Activated CD8-positive, alpha-beta memory T cell treated with anti-CD3 and anti-CD28 coated beads for 48 hours (primary cell): Measurements from ENCODE around the gene RAB4A.
"Not testable (repeated sequence)": the region's sequence is repeated elsewhere in the genome, so short reads cannot be mapped to it uniquely, and the experiment has no call there.

ENCODE experiments used
- DNase-seq, 3 experiments: peaks; one replicate each; pipeline ENCODE4 v3.0.0-alpha.2; 2020; ENCODE audit warnings: low read depth in 2 of 3, low spot score in 2 of 3

The RAB4A gene

DNA sequence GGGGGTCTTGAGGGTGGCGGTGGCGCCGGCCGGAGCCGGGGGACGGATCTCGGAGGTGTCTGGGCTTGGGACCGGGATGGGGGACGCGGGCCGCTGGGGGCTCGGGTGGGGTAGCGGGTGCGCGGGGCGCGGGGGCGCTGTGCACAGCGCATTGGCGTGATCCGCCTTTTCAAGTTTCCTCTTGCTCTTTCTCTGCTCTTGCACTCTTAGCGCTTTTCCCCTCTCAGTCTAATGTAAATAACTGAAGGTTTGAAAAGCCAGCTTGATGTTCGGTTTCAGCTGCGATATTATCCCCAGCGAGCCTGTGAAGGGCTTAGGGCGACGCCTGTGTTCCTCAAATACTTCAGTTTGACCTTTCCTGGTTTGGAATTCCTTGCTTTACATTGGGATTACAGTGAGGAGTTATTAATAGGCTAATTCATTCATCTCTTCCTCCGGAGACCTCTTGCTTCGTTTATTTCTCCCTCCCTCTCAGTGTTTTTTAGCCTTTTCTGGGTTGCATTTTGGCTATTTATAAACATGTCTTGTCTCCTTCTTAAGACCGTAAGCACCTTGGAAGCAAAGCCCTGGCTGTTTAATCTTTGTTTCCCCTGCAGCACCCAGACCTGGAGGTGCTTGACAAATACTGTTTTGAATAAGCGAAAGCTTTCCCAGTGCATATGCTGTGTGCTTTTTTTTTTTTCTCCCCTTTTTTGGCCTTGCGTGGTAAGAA is 693 bp downstream of the RAB4A start:
- DNase-seq, result no peak

DNA sequence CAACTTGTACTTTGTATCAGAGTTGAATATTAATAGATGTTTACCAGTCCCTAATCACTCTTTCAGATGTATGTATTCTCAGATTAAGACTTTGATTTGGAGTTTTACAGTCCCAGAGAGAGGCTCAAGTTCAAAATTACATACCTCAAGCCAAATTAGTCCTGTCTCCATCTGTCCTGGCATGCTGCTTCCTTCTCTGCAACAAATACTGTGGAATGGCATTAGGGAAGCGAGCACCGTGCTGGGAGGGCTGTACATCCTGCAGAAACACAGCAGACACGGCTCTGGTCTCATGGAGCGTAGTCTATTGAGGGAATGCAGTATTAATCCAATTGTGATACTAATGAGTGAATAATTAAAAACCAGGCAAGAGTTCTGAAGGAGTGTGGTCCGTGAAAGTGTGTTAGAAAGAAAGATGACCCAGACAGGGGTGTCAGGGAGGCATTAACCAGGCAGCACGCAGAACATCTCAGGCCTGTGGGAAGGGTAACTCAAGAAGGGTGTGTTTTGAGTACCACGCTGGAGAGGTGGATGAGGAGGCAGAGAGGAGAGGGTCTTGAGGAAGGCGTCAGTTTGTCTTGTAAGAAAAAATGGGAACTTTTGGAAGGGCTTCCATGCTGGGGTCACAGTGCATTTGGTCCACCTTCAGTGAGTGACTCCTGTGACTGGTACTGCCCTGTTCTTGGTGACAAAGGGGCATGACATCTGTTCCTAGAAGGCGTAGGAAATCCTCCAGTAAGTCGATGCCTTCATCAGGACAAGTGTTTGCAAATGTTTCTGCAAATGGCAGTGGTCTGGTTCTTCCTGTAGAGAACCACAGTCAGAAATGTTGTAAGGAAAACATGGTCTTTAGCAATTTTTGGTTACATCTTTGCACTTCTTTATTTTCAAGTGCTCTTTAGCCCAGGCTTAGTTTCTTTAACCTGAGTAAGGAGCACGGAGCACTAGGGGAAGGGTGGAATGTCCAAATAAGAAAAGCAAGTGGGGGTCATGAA is 1.6 kb downstream of the RAB4A start:
- no peak for DNase-seq

DNA sequence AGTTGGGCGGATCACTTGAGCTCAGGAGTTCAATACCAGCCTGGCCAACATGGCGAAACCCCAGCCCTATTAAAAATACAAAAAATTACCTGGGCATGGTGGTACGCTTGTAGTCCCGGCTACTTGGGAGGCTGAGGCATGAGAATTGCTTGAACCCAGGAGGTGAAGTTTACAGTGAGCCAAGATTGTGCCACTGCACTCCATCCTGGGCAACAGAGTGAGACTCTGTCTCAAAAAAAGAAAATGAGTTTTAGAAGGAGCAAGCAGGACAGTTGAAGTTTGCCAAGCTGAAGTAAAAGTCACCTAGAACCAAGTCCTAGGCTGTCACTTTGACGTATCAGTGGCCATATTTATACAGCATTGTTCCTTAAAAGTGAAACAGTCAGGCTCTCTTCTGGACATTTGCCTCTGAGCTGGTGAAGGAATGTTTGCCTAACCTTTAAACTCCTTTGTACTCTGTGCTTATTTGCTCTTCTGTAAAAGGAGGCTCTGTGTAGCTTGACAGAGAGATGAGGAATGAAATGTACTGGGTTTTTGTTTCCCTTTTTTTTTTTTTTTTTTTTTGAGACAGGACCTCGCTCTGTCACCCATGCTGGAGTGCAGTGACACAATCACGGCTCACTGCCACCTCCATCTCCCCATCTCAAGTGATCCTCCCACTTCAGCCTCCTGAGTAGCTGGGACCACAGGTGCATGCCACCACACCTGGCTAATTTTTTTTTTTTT is 2.8 kb downstream of the RAB4A start:
- no peak for DNase-seq

DNA sequence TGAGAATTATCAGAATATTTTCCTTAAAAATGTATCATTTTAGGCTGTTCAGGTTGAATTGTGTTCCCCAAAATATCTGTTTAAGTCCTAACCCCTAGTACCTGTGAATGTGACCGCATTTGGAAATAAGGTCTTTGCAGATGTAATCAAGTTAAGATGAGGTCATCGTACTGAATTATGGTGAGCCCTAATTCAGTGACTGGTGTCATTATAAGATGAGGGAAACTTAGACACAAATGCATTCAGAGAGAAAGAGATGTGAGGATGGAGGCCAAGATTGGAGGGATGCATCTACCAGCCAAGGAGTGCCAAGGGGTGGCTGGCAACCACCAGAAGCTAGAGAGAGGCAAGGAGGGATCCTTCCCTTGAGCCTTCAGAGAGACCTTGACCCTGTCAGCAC is 4.1 kb downstream of the RAB4A start:
- no peak for DNase-seq

DNA sequence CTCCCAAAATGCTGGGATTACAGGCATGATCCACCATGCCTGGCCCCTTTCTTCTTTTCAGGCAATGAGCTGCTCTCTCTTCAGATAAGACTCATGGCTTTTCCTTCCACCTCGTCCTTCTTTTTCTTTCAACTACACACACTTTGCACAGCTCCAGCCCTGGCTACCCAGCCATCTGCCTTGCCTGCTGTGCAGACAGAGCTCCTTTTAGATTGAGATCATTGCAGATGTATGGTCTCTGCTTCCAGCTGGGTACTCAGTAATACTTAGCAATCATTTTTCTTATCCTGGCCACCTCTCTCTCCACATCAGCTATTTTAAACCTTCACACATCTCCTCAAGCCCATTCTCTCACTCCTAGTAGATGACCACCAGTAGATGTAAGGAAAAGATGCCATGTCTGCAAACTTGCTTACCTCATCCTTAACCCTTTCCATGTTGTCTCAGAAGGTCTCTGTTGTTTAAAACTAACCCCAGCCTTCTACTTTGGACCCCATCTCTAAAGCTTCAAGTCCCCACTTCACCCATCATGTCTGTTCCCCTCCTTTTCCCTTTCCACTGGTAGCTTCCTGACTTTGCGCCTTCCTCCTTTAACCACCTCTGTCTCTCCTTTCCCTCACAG is 7.3 kb downstream of the RAB4A start:
- no peak for DNase-seq

DNA sequence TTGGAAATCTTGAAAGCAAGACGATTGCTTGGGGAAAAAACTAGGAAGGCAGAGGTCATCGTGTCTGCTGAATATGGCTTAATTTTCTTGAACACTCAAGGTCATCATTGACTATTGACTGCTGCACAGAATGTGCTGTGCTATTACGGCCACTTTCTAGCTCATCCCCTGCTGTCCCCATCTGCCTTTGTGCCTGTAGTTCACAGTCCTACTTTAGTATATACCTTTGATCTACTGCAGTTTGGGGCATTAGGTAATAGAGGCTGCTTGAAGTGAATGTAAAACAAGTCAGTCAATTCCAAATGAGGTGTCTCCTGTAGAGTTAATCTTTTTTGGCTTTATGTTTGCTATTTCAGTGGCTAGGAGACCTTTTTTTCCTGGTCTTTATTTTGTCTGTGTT is 8.3 kb downstream of the RAB4A start:
- DNase-seq, result no peak

DNA sequence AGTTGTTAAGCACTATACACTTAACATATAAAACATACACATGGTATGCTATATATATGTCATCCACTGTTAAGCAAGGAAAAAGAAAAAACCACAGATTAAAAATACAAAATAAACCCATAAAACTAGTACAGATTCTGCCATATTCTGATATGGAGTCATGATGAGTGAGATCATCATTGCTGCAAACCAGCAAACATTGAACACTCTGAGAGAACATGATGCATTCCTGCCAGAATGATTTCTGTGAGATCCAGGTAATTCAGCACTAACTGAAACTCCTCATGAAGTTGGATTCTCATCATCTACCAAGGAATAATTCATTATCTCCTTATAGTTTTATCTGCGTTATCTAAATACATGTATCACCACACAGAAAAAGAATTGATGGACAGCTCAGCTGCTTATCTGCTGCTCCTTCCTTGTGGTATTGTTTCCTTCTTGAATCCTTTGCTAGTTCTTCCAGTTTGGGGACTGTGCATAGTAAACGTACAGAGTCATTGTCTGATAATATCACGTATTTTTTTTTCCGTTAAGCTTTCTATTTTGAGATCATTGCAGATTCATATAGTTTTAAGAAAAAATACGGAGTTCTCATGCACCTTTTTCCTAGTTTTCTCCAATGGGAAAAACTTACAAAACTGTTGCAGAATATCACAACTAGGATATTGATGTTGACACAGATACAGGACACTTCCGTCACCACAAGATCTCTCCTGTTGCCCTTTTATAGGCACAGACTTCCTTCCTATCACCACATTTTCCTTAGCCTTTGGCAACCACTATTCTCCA is 9.3 kb downstream of the RAB4A start:
- DNase-seq, result no peak

DNA sequence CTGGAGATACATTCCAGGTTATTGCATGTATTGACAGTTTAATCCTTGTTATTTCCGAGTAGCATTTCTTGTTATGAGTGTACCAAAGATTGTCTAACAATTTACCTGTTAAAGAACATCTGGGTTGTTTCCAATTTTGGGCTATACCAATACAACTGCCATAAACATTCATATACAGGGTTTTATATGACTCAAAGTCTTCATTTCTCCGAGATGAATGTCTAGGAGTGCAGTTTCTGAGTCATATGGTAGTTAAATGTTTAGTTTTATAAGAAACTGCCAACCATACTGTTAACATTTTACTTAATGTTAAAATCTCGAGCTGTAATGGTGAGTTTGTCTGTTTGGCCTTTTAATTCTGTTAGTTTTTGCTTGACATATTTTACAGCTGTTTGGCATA is 10.0 kb downstream of the RAB4A start:
- DNase-seq, result no peak

DNA sequence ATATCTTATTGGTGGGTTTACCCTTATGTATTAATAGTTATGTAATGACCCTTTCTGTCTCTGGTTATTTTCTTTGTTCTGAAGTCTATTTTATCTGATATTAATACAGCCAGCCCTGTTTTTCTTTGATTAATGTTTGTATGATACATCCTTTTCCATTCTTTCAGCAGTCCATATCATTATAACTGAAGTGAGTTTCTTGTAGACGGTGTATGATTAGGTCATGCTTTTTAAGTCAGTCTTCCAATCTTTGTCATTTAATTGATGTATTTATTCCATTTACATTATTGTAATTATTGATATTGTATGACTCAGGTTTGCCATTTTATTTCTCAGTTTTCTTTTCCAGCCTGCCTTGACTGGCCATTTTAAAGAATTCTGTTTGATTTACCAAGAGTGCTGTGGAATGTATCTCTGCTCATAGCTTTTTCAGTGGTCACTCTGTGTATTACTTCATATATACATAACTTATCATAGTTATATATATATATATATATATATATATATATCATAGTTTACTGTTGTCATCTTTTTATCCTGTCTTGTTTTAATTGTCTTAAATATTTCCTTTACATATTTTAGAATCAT is 10.5 kb downstream of the RAB4A start:
- no peak for DNase-seq

DNA sequence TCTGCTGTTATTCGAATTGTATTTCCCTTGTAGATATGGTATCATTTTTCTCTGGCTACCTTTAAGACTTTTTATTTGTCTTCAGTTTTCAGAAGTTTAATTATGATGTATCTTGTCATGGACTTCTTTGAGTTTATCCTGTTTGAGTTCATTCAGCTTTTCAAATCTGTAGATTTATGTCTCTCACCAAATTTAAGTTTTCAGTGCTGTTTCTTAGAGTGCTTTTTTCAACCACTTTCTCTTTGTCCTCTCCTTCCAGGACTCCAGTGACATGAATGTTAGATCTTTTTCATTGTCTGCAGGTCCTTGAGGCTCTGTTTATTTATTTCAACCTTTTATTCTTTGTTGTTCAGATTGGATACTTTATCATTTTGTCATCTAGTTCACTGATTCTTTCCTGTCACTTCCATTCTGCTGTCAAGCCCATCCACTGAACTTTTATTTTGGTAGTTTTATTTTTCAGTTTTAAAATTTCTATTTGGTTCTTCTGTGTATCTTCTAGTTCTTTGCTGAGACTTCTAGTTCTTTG is 11.4 kb downstream of the RAB4A start:
- no peak for DNase-seq

DNA sequence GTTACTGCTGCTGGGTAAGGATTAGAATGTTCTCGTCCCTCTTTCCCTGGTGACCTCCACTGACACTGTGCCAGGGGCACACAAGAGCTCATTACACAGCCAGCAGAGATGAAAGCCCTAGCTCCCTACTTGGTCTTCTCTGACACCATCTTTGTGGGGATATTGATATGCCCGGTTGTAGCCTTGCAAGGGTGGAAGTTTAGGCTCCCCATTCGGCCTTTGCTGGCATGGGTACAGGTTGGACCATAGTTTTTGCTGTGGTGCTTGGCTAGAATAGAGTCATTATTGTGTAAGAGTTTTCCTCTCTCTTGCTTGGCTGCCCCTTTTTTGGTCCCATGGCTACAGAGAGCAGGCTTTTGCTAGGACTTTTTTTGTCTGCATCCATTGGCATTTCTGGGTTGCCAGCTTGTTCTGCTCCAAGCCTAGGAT is 12.3 kb downstream of the RAB4A start:
- DNase-seq, result no peak

DNA sequence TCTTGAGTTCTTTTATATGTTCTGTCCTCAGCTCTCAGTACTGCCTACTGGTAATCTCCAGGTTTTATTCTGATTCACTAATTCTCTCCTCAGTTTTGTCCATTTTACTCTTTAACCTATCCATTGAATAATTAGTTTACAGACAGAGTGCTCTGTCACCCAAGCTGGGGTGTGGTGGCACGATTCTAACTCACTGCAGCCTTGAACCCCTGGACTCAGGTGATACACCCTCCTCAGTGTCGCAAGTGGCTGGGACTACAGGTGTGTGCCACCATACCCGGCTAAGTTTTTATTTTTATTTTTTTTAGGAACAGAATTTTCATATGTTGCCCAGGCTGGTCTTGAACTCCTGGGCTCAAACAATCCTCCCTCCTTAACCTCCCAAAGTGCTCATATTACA is 14.0 kb downstream of the RAB4A start:
- DNase-seq, result no peak

DNA sequence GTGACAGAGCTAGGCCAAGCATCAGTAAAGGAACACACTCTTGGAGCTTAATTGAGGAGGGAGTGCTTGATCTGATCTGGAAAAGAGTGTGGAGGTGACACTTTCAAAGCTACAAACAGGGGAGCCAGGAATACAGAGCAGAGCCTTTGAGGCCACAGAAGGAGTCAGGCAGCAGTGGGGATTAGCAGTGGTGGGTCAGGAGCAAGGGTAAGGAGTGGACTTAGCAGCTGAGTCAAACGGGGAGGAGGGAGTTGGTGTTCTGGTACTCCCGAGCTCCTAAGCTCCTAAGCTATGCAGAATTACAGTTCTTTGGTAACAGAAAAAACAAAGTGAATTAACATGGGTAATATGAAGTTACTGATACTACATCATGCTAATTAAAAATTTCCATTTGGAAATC is 14.5 kb downstream of the RAB4A start:
- DNase-seq, result no peak

DNA sequence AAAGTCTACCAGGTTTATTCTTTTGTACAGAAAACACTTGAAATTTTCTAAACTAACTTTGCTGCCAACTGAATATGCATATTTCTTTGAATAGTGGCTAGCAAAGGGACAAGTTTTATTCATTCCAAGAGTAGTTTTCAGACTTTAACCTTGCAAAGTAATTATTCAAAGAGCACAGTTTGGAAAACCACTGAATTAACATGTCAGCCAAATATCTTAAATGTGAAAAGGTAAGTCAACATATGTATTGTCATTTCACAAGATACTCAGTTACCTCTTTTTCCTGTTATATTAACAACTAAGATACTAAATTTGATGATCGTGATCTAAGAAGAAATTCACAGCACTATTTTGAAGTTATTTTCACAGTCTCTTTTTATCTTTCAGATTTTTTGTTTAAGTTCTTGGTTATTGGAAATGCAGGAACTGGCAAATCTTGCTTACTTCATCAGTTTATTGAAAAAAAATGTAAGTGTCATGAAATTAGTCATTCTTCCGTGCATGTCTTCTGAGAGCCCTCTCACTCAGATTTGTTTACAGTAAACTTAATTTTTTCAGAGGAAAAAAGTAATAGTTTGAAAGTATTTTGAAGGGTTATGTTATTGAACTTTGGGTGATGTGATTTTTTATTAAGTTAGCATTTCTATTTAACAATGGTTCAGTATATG is 15.3 kb downstream of the RAB4A start:
- no peak for DNase-seq

DNA sequence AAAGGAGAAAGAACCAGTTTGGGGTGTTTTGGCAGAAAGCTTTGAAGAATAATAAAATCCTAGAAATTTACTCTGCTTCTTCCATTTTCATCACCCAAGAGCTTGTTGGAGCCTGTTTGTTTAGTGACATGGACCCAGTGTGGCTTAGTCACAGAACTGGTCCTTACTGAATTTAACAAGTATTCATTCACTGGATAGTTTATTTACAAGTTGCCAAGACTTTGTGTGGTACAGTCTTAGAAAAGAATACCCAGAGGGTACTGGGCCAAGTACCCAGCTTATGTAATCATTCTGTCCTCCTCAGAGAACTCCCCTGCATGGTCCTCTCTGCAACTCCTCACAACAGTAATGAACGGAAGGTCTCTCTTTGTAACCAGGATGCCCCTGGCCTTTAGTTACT is 16.4 kb downstream of the RAB4A start:
- DNase-seq, result no peak

DNA sequence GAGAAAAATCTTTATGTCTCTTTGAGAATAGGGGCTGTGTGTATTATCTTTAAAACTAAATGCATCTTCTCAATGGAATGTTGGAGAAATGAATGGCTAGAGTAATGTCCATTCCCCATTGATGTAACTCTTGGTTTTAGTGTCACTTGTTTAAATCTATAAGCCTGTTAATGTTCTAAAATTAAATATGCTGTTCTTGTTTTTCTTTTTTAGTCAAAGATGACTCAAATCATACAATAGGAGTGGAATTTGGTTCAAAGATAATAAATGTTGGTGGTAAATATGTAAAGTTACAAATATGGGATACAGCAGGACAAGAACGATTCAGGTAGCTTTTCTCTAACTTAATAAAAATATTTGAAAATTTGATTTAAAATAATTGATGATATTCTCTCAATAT is 17.6 kb downstream of the RAB4A start:
- DNase-seq, result no peak

DNA sequence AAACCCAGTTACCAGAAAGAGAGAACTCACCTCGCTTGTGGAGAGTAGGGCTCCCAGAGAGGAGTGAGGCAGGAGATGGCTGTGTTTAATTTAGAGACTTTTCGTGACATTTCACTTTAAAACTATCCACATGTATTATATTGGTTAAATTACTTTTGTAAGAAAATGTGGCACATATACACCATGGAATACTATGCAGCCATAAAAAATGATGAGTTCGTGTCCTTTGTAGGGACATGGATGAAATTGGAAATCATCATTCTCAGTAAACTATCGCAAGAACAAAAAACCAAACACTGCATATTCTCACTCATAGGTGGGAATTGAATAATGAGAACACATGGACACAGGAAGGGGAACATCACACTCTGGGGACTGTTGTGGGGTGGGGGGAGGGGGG is 20.8 kb downstream of the RAB4A start:
- DNase-seq, result not testable (repeated sequence)

DNA sequence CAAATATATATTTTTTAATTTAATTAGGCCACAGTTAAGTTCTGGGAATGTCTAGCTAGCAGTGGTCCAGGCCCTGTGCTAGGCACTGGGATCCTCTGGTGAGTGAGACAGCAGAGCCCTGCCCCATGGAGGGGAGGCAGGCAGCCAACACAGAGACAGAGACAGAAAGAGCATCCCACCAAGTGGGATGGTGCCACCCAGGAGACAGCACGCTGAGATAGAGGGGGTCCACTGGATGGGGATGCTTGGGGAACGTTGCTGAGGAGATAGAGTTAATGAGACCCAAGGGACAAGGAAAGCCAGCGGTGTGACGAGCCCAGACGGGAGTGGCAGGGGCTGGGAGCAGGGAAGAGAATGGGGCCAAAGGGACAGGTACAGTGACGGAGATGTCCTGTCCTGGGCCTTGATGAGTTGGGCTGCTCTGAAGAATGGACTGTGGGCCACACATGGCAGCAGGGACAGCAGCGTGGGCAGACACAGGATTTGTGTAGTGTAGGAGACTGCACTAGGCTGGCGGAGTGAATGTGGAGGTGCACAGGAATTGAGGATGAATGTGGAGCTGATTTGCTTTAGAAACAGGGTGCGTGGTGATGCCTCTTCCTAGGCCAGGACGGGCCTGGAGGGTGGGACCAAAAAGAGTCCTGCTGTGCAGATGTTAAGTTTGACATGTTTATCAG is 22.8 kb downstream of the RAB4A start:
- no peak for DNase-seq

DNA sequence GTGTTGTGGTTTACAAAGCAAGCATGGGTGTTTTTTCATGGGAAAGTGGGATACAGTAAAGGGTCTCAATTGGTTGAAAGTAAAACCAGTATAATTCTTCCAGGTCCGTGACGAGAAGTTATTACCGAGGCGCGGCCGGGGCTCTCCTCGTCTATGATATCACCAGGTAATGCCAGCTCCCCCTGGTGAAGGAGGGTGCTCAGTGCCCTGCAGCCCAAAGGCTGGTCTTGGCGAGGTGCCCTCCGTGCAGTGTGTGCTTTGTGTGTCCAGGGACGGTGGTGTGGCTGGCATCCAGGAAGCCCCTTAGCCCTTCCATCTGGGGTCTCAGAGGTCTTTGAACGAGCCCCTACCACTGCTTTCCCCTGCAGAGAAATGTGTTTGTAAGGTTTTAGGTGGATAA is 24.8 kb downstream of the RAB4A start:
- no peak for DNase-seq
